OCI-LY1 (cell line): ENCODE data around the gene LARP4B.

Experiments
- EZH2 ChIP-seq: fragments of 200-600 bp; sonication (generic), shearing (Covaris generic); IDR thresholded peaks from 2 replicates; pipeline ENCODE4 v1.8.0; 2017; ENCODE audit warnings: borderline replicate concordance, mixed run types, mild to moderate bottlenecking, antibody characterized with exemption, low read length, moderate library complexity, mixed read lengths
- TF ChIP-seq, protein P1 (sequence below): fragments of 200-600 bp; sonication (generic), shearing (Covaris generic); IDR thresholded peaks from 2 replicates; pipeline ENCODE4 v1.5.1; 2017; ENCODE audit warnings: mild to moderate bottlenecking, antibody characterized with exemption, low read length, moderate library complexity, mixed read lengths

- TF ChIP-seq, protein P1, sequence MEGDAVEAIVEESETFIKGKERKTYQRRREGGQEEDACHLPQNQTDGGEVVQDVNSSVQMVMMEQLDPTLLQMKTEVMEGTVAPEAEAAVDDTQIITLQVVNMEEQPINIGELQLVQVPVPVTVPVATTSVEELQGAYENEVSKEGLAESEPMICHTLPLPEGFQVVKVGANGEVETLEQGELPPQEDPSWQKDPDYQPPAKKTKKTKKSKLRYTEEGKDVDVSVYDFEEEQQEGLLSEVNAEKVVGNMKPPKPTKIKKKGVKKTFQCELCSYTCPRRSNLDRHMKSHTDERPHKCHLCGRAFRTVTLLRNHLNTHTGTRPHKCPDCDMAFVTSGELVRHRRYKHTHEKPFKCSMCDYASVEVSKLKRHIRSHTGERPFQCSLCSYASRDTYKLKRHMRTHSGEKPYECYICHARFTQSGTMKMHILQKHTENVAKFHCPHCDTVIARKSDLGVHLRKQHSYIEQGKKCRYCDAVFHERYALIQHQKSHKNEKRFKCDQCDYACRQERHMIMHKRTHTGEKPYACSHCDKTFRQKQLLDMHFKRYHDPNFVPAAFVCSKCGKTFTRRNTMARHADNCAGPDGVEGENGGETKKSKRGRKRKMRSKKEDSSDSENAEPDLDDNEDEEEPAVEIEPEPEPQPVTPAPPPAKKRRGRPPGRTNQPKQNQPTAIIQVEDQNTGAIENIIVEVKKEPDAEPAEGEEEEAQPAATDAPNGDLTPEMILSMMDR = no peak
- no peak for TF ChIP-seq EZH2
Measured at GRCh38 chr10:824497-824896, 107.0 kb downstream of the LARP4B start.
